Measurements from ENCODE around the gene ROBO4.

ROBO4 gene

GRCh38 chr11:124887667-124888013 is 10.0 kb downstream of the ROBO4 start:
- Histone ChIP-seq H3K27me3 (ENCODE audit: control insufficient read depth, insufficient read depth, low read length) (no peaks in the 10 kb centered on the region; the same call in 1 of the 2 replicates), H3K9me3 (ENCODE audit: control insufficient read depth, insufficient read depth, low read length) (no peaks in the 10 kb centered on the region), H3K4me1 (ENCODE audit: control insufficient read depth, insufficient read depth, low read length) (no peaks in the 10 kb centered on the region), H3K4me3 (ENCODE audit: low read depth, low read length) (no peak overlapping the region), H3K36me3 (ENCODE audit: control insufficient read depth, insufficient read depth, low read length) (no peaks in the 10 kb centered on the region), H3K9ac (ENCODE audit: low read depth, low read length) (no peak overlapping the region), H3K27ac (ENCODE audit: low read depth, low read length) (no peak overlapping the region)

DNA sequence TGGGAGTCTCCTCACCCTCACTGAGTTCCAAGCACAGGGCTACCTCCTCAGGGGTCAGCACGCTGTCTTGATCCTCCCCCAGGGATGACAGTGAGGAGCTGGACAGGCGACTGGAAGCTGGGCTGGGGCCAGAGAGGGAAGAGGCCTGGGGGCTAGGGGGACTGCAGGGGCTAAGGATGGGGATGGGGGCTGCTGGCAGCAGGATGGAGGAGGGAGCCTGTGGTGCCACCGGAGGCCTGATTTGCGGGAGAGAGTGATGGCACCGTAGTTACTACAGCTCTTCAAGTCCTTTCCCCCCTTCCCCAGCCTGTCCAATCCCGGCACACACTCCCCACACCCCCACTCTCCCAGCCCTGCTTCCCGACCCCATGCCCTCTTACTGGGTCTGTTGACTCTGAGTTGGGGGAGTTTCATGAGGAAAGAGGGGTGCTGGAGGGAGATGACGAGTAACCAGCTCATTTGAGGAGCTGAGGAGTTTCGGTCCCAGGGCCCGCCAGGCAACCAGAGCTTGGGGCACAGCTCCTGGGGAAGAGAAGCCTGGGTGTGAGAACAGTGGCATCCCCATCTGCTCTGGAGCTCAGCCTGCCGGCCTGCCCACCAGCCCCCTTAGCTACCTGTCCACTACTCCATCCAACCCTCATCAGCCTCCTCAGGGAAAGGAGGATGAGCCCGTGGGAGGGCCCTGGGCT is 10.5 kb downstream of the ROBO4 start:
- Histone ChIP-seq H3K9me3 (ENCODE audit: control insufficient read depth, insufficient read depth, low read length) (no peaks in the 10 kb centered on the region), H3K4me1 (ENCODE audit: control insufficient read depth, insufficient read depth, low read length) (no peaks in the 10 kb centered on the region), H3K27ac (ENCODE audit: low read depth, low read length) (no peak overlapping the region), H3K36me3 (ENCODE audit: control insufficient read depth, insufficient read depth, low read length) (no peaks in the 10 kb centered on the region), H3K4me3 (ENCODE audit: low read depth, low read length) (no peak overlapping the region), H3K27me3 (ENCODE audit: control insufficient read depth, insufficient read depth, low read length) (no peaks in the 10 kb centered on the region; the same call in 1 of the 2 replicates), H3K9ac (ENCODE audit: low read depth, low read length) (no peak overlapping the region)

GRCh38 chr11:124886476-124886875 is 11.2 kb downstream of the ROBO4 start:
- Histone ChIP-seq H3K4me1 (ENCODE audit: control insufficient read depth, insufficient read depth, low read length) (no peaks in the 10 kb centered on the region), H3K9ac (ENCODE audit: low read depth, low read length) (no peak overlapping the region), H3K27ac (ENCODE audit: low read depth, low read length) (no peak overlapping the region), H3K9me3 (ENCODE audit: control insufficient read depth, insufficient read depth, low read length) (no peaks in the 10 kb centered on the region), H3K27me3 (ENCODE audit: control insufficient read depth, insufficient read depth, low read length) (no peaks in the 10 kb centered on the region; the same call in 1 of the 2 replicates), H3K4me3 (ENCODE audit: low read depth, low read length) (no peak overlapping the region), H3K36me3 (ENCODE audit: control insufficient read depth, insufficient read depth, low read length) (no peaks in the 10 kb centered on the region)

DNA sequence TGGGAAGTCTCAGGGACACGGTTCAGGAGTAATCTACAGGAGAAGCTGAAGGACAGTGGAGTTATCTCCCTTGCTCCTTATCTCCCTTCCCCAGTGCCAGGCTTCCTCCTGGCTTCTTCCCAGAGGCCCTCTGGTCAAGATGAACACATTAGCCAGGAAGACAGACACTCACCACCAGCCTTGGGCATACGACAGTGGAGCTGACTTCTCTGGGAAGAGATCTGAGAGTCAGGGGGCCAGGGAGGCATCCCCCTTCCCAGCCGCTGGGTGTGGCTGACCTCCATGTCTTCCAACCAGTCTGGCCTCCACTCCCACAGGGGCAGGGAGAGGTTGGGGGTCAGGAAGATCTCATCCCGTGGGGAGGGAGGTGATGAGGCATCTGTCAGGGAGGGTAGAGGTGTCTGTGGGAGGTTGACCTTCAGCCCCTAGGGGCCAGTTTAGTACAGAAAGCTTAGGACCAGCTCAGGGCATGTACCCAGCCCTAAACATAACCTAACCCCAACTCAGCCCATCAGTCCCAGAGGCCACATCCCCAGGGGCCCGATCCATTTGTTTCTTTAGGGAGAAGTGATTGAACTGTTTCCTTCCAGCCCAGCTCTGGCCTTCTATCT is 12.7 kb downstream of the ROBO4 start:
- H3K4me1 ChIP-seq (ENCODE audit: control insufficient read depth, insufficient read depth, low read length): no peaks in the 10 kb centered on the region
- H3K4me3 ChIP-seq (ENCODE audit: low read depth, low read length): no peak overlapping the region
- H3K27ac ChIP-seq (ENCODE audit: low read depth, low read length): no peak overlapping the region
- no peaks in the 10 kb centered on the region; the same call in 1 of the 2 replicates for H3K27me3 ChIP-seq (ENCODE audit: control insufficient read depth, insufficient read depth, low read length)
- H3K36me3 ChIP-seq (ENCODE audit: control insufficient read depth, insufficient read depth, low read length): no peaks in the 10 kb centered on the region
- H3K9me3 ChIP-seq (ENCODE audit: control insufficient read depth, insufficient read depth, low read length): no peaks in the 10 kb centered on the region
- no peak overlapping the region for H3K9ac ChIP-seq (ENCODE audit: low read depth, low read length)

DNA sequence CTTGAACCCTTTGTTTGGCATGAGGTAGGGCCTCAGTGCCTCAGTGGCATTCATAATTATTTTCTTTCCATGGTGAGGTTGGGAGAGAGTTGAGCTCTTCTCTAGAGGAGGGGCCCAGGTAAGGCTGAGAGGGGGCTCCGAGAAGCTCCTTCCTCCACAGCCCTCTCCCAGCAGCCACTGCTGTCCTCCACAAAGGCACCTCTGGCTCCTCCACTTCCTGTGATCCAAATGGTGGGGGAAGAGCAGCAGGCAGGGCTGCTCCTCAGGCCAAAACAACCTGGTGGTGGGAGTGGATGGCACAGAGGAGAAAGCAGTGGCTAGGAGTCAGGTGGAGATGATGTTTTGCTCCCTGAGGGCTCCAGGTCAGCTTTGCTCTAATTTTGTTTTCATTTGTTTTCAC is 13.3 kb downstream of the ROBO4 start:
- Histone ChIP-seq H3K9me3 (ENCODE audit: control insufficient read depth, insufficient read depth, low read length) (no peaks in the 10 kb centered on the region), H3K27ac (ENCODE audit: low read depth, low read length) (no peak overlapping the region), H3K4me3 (ENCODE audit: low read depth, low read length) (no peak overlapping the region), H3K9ac (ENCODE audit: low read depth, low read length) (no peak overlapping the region), H3K36me3 (ENCODE audit: control insufficient read depth, insufficient read depth, low read length) (no peaks in the 10 kb centered on the region), H3K27me3 (ENCODE audit: control insufficient read depth, insufficient read depth, low read length) (no peaks in the 10 kb centered on the region; the same call in 1 of the 2 replicates), H3K4me1 (ENCODE audit: control insufficient read depth, insufficient read depth, low read length) (no peaks in the 10 kb centered on the region)

DNA sequence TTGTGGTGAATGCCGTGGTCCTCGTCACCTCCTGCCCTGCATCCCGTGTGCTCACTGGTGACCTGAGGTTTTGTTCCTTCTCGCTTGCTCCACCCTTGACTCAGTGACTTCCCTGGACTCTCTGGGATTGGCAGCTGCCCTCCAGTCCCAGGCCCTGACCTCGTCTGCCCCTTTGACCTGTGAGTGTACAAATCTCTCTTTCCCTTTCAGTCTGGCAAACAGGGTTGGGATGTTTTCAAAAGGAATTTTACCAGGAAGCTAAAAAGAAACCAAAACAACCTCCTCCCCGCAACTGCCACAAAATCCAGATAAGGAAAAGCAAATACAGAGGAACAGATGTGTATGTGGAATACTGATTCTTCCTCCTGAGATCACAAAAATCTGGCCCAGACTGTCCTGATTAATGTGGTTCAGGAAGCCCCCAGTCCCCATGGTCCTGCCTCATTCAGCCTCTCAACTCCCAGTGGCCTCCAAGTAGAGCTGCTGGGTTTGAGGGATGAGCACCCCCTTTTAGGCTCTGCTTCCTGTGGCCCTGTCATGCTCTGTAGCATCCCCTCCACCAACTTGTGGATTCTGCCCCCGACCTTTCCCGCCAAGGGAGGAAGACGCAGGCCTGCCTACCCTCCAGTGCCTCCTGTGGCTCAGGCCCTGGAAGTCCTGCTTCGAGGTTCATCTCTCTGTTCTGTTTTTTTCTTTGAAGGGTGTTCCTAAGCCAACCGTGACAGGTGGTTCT is 15.2 kb downstream of the ROBO4 start:
- Histone ChIP-seq H3K4me3 (ENCODE audit: low read depth, low read length) (no peak overlapping the region), H3K9me3 (ENCODE audit: control insufficient read depth, insufficient read depth, low read length) (no peaks in the 10 kb centered on the region), H3K9ac (ENCODE audit: low read depth, low read length) (no peak overlapping the region), H3K4me1 (ENCODE audit: control insufficient read depth, insufficient read depth, low read length) (no peaks in the 10 kb centered on the region; the same call in 1 of the 2 replicates), H3K27ac (ENCODE audit: low read depth, low read length) (no peak overlapping the region), H3K36me3 (ENCODE audit: control insufficient read depth, insufficient read depth, low read length) (no peaks in the 10 kb centered on the region), H3K27me3 (ENCODE audit: control insufficient read depth, insufficient read depth, low read length) (peaks cover 5% of the 10 kb centered on the region; the same call in 1 of the 2 replicates)

DNA sequence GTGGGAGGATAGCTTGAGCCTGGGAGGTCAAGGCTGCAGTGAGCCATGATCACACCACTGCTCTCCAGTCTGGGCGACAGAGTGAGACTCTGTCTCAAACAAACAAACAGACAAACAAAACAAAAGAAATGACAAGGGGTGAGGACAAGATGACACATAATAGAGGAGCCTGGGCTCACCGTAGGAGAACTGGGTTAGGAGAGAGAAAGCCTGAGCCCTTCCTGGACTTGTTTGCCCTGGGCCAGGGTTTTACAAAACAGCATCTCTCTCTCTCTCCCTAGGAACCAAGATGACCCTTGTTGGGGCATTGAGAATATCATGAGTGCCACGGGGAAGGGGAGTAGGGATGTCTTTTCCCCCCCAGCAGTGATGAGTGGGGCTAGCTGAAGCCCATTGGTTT is 16.7 kb downstream of the ROBO4 start:
- H3K36me3 ChIP-seq (ENCODE audit: control insufficient read depth, insufficient read depth, low read length): no peaks in the 10 kb centered on the region
- peaks cover 5% of the 10 kb centered on the region; the same call in 1 of the 2 replicates for H3K27me3 ChIP-seq (ENCODE audit: control insufficient read depth, insufficient read depth, low read length)
- H3K4me3 ChIP-seq (ENCODE audit: low read depth, low read length): no peak overlapping the region
- H3K4me1 ChIP-seq (ENCODE audit: control insufficient read depth, insufficient read depth, low read length): peaks cover 7% of the 10 kb centered on the region
- H3K9ac ChIP-seq (ENCODE audit: low read depth, low read length): no peak overlapping the region
- no peak overlapping the region for H3K27ac ChIP-seq (ENCODE audit: low read depth, low read length)
- no peaks in the 10 kb centered on the region for H3K9me3 ChIP-seq (ENCODE audit: control insufficient read depth, insufficient read depth, low read length)

DNA sequence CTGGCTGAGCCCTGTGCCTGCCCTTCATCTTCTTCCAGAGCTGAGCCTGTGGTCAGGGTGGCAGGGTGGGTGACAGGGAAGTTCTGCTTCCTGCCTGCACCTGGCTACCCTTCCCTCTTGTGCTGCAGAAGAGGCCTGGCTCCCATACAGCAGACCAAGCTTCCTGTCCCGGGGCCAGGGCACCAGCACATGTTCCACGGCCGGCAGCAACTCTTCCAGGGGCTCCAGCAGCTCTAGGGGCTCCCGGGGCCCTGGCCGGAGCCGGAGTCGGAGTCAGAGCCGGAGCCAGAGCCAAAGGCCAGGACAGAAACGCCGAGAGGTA is 17.4 kb downstream of the ROBO4 start:
- Histone ChIP-seq H3K9ac (ENCODE audit: low read depth, low read length) (no peak overlapping the region), H3K27ac (ENCODE audit: low read depth, low read length) (no peak overlapping the region), H3K27me3 (ENCODE audit: control insufficient read depth, insufficient read depth, low read length) (peaks cover 12% of the 10 kb centered on the region), H3K36me3 (ENCODE audit: control insufficient read depth, insufficient read depth, low read length) (no peaks in the 10 kb centered on the region), H3K4me3 (ENCODE audit: low read depth, low read length) (no peak overlapping the region), H3K4me1 (ENCODE audit: control insufficient read depth, insufficient read depth, low read length) (peaks cover 7% of the 10 kb centered on the region), H3K9me3 (ENCODE audit: control insufficient read depth, insufficient read depth, low read length) (no peaks in the 10 kb centered on the region)

GRCh38 chr11:124879493-124880289 is 18.0 kb downstream of the ROBO4 start:
- H3K9ac ChIP-seq (ENCODE audit: low read depth, low read length): no peak overlapping the region
- no peaks in the 10 kb centered on the region for H3K9me3 ChIP-seq (ENCODE audit: control insufficient read depth, insufficient read depth, low read length)
- H3K4me1 ChIP-seq (ENCODE audit: control insufficient read depth, insufficient read depth, low read length): peaks cover 7% of the 10 kb centered on the region
- H3K36me3 ChIP-seq (ENCODE audit: control insufficient read depth, insufficient read depth, low read length): no peaks in the 10 kb centered on the region
- no peak overlapping the region for H3K27ac ChIP-seq (ENCODE audit: low read depth, low read length)
- no peak overlapping the region for H3K4me3 ChIP-seq (ENCODE audit: low read depth, low read length)
- H3K27me3 ChIP-seq (ENCODE audit: control insufficient read depth, insufficient read depth, low read length): peaks cover 17% of the 10 kb centered on the region

- Histone ChIP-seq H3K27ac (ENCODE audit: low read depth, low read length) (no peak overlapping the region), H3K4me1 (ENCODE audit: control insufficient read depth, insufficient read depth, low read length) (peaks cover 7% of the 10 kb centered on the region), H3K4me3 (ENCODE audit: low read depth, low read length) (no peak overlapping the region), H3K36me3 (ENCODE audit: control insufficient read depth, insufficient read depth, low read length) (no peaks in the 10 kb centered on the region), H3K9ac (ENCODE audit: low read depth, low read length) (no peak overlapping the region), H3K27me3 (ENCODE audit: control insufficient read depth, insufficient read depth, low read length) (peaks cover 25% of the 10 kb centered on the region), H3K9me3 (ENCODE audit: control insufficient read depth, insufficient read depth, low read length) (no peaks in the 10 kb centered on the region)
Measured at GRCh38 chr11:124878759-124879492, 18.7 kb downstream of the ROBO4 start.
